Measurements from ENCODE around the gene CEP20. TPM values are rescaled to one million over a fixed set of nuclear protein-coding genes. Genes with fewer than 3 reads are reported as not detected.

CEP20 gene
- total RNA-seq, 1 experiment from 2014 or later: 36.9 TPM

- no peaks in the 10 kb centered on the region for H4K20me1 ChIP-seq (ENCODE audit: control insufficient read depth, insufficient read depth, insufficient read length)
- H4K91ac ChIP-seq (ENCODE audit: insufficient read length, low read depth, low read length): no peak overlapping the region
- H4K8ac ChIP-seq (replicated peaks; ENCODE audit: insufficient read length, low read depth, low read length): no peak overlapping the region
- WGBS (ENCODE audit: extremely low coverage, insufficient read length, low lambda C conversion rate): no CpG with 5 or more reads among the region's 13 CpGs
- H3K14ac ChIP-seq (ENCODE audit: insufficient read depth, low read length): no peak overlapping the region
- DNase-seq: no peak
- H4K5ac ChIP-seq (ENCODE audit: insufficient read length, low read depth, low read length): no peak overlapping the region
- H3K79me1 ChIP-seq (ENCODE audit: insufficient read depth, low read depth, low read length, poor library complexity, severe bottlenecking): peaks cover 2% of the 10 kb centered on the region
- no peaks in the 10 kb centered on the region for H3K9me3 ChIP-seq (ENCODE audit: control insufficient read depth, low read depth, low read length)
- no peak overlapping the region for H2BK5ac ChIP-seq (ENCODE audit: insufficient read length, low read length)
- Mint-ChIP-seq H3K9me3 (no peaks in the 10 kb centered on the region), H3K27ac (no peak overlapping the region), H3K27me3 (ENCODE audit: low read depth) (no peaks in the 10 kb centered on the region), H3K36me3 (ENCODE audit: insufficient read depth in 1 of 3, low read depth in 3 of 3) (peaks cover 16 to 53% (median 53%) of the 10 kb centered on the region in 3 experiments; a peak in 6 of 7 replicates), H3K4me3 (no peak overlapping the region), H3K4me1 (peaks cover 0 to 3% of the 10 kb centered on the region in 2 experiments; a peak in 2 of 4 replicates)
- H3K4ac ChIP-seq (ENCODE audit: low read depth, low read length): no peak overlapping the region
- no peaks in the 10 kb centered on the region for H3K4me1 ChIP-seq (ENCODE audit: insufficient read depth, low read length)
- no peaks in the 10 kb centered on the region for H3K23me2 ChIP-seq (ENCODE audit: insufficient read length, low read depth, low read length, poor library complexity, severe bottlenecking)
- no peak overlapping the region for H2BK15ac ChIP-seq (ENCODE audit: low read depth, low read length)
- peaks cover 4% of the 10 kb centered on the region; the same call in 1 of the 2 replicates for H3K79me2 ChIP-seq (ENCODE audit: insufficient read depth, low read length)
- H3K56ac ChIP-seq (ENCODE audit: insufficient read length, low read depth, low read length): no peak overlapping the region
- no peaks in the 10 kb centered on the region for H3K27me3 ChIP-seq (ENCODE audit: insufficient read depth, low read length)
- no peak overlapping the region for H2BK20ac ChIP-seq (ENCODE audit: low read depth, low read length, poor library complexity, severe bottlenecking)
- no peak overlapping the region for H3K27ac ChIP-seq (ENCODE audit: insufficient read length, low read depth, low read length)
- no peak overlapping the region for H3K18ac ChIP-seq (ENCODE audit: insufficient read length, low read depth, low read length)
- H3K4me2 ChIP-seq (ENCODE audit: insufficient read depth, insufficient read length, low read length): no peak overlapping the region
- H3K9ac ChIP-seq (ENCODE audit: extremely low read depth, insufficient read length, low read length): no peak overlapping the region
- H3K23ac ChIP-seq (ENCODE audit: insufficient read length, low read depth, low read length): no peak overlapping the region
- H2BK120ac ChIP-seq (ENCODE audit: low read depth, low read length, poor library complexity, severe bottlenecking): no peak overlapping the region
- no peak for TF ChIP-seq CTCF (conservative IDR thresholded peaks at IDR 0.05)
- no peak overlapping the region for H2AK5ac ChIP-seq (ENCODE audit: insufficient read length, low read length)
- H3T11ph ChIP-seq (ENCODE audit: low read length): no peak overlapping the region
- no peak overlapping the region for H2BK12ac ChIP-seq (ENCODE audit: insufficient read length, low read depth, low read length)
- no peak overlapping the region for H2AFZ ChIP-seq (ENCODE audit: low read length)
Measured at GRCh38 chr16:15881794-15882379, 6.5 kb downstream of the CEP20 start.
